ENCODE results near the gene CCNT2.
"Not testable (repeated sequence)": the region's sequence is repeated elsewhere in the genome, so short reads cannot be mapped to it uniquely, and the experiment has no call there.

The CCNT2 gene

GRCh38 chr2:134975281-134976009, 56.8 kb downstream of the CCNT2 start:
- no peak for DNase-seq (ENCODE audit: low spot score)

DNA sequence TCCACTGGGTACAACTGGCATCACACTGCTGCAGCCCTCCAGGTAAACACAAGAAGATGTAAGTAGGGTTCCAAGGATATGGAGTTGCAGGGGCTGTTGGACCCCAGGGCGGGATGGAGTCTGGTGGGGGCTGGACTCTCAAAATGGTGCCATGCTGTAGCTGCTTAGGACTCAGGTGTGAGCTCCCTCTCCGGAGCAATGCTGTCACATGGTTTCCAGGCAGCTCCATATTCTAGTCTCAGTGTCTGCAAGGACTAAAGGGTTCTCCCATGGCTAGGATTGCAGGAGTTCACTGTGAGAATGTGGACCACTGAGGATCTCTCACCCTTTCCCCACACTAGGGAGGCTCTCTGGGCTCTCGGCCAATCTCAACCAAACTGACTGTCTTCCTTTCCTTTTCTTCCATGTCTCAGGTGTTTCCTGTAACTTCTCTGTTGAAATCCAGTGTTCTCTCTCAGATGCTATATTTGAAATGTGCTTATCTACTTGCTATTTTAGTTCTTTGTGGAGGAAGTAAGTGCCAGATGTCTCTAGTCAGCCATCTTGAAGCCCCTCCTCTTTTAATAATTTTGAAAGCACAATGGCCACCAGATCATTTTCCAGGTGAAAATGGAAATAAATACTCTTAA, 57.6 kb downstream of the CCNT2 start:
- DNase-seq (ENCODE audit: low spot score) = no peak

- DNase-seq (ENCODE audit: low spot score) = not testable (repeated sequence)
These were observed 58.5 kb downstream of the CCNT2 start for GRCh38 chr2:134977104-134977503.

DNA sequence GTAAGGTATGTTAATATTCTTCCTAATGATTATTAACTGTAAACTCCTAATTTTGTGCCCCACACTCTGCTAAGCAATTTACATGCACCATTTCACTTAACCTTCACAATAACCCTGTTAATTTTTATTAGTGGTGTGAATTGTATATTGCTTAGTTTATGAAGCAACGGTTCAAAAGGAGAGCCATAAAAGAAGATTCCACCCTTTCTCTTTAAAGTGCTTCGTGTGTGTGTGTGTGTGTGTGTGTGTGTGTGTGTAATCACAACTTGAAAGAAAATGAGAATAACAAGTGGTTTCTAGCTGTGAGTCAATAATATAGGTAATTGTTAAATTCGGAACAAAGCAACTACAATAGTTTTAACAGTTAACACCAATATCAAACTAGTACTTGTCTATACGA, 60.6 kb downstream of the CCNT2 start:
- no peak for DNase-seq (ENCODE audit: low spot score)

DNA sequence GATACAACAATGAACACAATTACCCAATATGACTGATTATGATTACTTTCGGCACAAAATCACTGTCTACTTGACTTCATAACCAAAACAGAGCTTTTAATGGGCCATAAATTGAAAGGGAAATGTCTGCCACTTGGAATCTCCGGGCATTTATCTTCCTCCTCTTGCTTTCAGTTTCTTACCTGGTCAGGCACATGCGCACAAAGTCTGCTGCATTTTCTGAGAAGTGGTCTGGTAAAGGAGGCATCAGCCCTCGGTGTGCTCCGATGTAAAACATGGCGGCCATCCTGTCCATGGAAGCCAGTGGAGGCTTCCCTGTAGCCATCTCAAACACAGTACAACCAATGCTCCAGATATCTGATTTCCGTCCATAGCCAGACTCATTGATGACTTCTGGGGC, 62.0 kb downstream of the CCNT2 start:
- DNase-seq (ENCODE audit: low spot score) = no peak

DNA sequence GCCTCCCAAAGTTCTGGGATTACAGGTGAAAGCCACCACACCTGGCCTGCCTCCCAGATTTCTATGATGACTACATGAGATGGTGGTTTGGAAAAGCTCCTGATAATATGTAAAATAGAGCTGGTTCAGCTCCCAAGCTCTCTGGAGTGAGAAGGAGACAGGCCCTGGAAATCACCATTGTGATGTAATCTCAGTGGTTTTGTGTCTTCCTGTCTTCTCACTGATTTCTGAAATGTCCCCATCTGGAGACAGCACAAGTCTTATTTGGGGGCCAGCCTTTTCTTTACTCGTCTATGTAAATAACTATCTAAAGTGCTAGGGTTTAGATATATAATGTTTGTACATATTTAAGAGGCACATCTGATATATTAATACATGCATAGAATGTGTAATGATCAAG, 64.0 kb downstream of the CCNT2 start:
- no peak for DNase-seq (ENCODE audit: low spot score)

- no peak for DNase-seq (ENCODE audit: low spot score)
These were observed 66.4 kb downstream of the CCNT2 start for GRCh38 chr2:134985061-134985460.

DNA sequence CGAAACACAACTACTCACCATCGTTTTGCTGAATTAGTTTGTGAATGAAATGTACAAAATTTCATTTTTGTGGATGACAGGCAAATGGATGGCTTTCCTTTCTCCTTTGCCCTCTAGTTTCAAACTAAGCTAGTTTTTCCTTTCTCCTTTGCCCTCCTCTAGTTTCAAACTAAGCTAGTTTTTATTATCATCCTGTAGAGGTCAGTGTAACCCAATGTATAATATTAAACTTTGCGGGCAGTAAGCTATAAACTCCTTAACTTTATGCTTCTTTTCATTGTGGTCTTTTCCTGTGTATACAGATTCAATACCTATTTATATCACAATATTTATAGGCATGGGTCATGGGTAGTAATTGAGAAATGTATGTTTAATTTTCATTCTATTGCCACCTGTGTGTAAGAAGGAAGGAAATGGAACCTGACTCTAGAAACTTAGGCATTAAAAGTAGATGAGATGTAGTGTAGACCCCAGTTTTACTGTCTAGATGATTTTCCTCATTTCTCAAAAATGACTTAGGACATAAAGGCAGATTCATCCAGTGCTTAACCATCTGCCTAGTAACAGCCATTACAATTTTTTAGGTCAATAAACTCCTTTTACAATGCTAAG, 70.5 kb downstream of the CCNT2 start:
- DNase-seq (ENCODE audit: low spot score) = no peak

DNA sequence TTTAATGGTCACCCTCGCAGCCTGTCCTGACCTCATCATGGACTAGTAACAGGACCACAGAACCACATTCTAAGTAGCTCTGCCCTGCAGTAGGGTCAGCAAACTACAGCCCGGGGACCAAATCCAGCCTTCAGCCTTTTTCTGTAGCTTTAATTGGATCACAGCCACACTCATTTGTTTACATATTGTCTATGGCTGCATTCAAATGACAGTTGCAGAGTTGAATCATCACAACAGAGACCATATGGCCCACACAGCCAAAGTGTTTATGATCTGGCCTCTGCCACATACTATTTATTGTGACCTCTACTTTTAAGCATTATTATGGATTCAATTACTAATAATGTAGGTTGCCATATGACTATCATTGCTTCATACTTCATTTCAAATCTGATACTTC, 80.9 kb downstream of the CCNT2 start:
- no peak for DNase-seq (ENCODE audit: low spot score)

DNA sequence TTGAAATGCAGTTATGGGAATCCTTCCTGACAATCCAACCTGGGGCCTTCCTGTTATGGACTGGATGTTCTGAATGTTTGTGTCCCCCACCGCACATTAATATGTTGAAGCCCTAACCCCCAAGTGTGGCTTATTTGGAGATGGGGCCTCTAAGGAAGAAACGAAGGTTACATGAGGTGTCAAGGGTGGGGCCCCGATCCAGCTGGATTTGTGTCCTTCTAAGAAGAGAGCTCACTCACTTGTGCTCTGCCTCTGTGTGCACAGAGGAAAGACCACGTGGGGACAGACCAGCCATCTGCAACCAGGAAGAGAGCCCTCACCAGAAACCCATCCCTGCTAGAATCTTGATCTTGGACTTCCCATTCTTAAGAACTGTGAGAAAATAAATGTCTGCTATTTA, 84.2 kb downstream of the CCNT2 start:
- no peak for DNase-seq (ENCODE audit: low spot score)

- peak; percentile 74 for DNase-seq (ENCODE audit: low spot score)
These were observed 85.6 kb downstream of the CCNT2 start for GRCh38 chr2:135004005-135004746.

DNA sequence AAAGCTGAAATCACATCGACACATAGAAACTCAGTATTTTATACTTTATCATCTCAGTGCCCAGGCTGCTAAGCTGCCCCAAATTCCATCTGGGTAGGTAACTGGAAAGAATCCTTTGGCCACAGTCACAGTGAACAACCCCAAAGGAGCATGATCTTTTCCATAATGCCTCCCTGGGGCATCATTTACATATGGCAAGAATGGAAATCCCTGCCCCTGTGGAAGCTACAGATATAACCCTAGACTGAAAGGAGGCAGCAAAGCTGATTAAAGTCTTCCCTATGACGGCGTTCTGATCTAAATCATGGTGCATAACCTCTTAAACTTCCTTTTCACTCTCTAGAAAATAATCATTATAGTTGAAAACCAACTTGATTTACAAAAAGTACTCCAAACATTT, 87.1 kb downstream of the CCNT2 start:
- no peak for DNase-seq (ENCODE audit: low spot score)
